ENCODE data around the gene SLC25A25. TPM values are rescaled to one million over a fixed set of nuclear protein-coding genes. Genes with fewer than 3 reads are reported as not detected.

The SLC25A25 gene
- total and polyA plus RNA-seq, 9 of the 15 experiments (the other 6 are each of a cell fraction or from before 2014, with no cell fraction given), result 0.07 to 35.9 (median 23.2) TPM

DNA sequence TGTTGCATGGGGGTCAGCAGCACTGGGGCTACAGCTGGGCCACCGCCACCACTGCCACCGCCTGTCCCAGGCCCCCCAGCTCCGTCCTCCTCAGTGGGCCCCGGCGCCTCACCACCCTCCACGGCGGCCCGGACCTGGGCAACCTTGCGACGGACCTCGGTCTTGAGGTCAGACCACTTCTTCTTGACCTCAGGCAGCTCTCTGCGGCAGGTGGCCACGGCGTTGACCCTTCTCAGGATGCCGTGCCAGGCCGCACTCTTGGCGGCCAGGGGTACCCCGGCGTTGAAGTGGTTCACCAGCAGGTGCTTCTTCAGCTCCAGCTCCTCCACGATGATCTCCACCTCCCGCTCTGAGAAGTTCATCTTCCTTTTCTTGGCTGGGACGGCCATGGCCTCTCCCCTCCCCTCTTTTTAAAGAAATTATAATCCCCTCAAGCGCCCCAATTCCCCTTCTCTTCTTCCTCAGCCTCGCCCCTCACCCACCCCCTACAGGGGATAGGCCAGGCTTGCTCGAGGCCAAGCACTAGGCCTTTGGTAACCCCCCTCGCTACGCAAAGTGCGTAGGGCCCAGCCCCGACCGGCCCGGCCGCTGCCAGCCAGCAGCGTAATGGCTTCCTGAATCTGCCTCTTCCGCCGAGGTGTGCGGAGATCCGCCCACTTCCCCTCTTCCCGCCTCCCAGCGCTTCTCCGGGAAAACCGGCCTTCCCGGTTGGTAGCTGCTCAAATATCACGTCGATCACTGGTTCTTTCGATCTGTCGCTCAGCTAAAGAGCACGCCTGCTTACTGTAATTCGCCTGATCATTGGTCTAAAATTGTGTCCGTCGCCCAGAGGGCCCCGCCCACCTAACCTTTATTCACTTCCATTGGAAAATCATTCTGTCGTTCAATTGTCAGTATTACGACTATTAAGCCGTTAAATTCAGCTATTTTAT is 1.1 kb upstream of the SLC25A25 start, which contains the start of gene NAIF1 (continued):
- TF ChIP-seq BACH1 (tag; IDR thresholded peaks at IDR 0.05), result no peak
- TF ChIP-seq RB1 (IDR thresholded peaks at IDR 0.05; ENCODE audit: low read depth), result no peak; the same call in 1 of the 2 replicates
- TF ChIP-seq CAMTA2 (CRISPR knock-in tag; conservative IDR thresholded peaks at IDR 0.05), result no peak
- 0 out of 2 replicates have a peak, but pooled peaks have one; percentile 51 for TF ChIP-seq KAT7 (CRISPR knock-in tag; IDR thresholded peaks at IDR 0.05; ENCODE audit: borderline replicate concordance)
- TF ChIP-seq PPARD (CRISPR knock-in tag; IDR thresholded peaks at IDR 0.05), result no peak
- TF ChIP-seq SOX6 (IDR thresholded peaks at IDR 0.05), result no peak
- peak; percentile 99 for TF ChIP-seq SP2 (IDR thresholded peaks at IDR 0.05; ENCODE audit: extremely low read depth, low read depth, low read length, poor library complexity, severe bottlenecking)
- TF ChIP-seq, protein P1, sequence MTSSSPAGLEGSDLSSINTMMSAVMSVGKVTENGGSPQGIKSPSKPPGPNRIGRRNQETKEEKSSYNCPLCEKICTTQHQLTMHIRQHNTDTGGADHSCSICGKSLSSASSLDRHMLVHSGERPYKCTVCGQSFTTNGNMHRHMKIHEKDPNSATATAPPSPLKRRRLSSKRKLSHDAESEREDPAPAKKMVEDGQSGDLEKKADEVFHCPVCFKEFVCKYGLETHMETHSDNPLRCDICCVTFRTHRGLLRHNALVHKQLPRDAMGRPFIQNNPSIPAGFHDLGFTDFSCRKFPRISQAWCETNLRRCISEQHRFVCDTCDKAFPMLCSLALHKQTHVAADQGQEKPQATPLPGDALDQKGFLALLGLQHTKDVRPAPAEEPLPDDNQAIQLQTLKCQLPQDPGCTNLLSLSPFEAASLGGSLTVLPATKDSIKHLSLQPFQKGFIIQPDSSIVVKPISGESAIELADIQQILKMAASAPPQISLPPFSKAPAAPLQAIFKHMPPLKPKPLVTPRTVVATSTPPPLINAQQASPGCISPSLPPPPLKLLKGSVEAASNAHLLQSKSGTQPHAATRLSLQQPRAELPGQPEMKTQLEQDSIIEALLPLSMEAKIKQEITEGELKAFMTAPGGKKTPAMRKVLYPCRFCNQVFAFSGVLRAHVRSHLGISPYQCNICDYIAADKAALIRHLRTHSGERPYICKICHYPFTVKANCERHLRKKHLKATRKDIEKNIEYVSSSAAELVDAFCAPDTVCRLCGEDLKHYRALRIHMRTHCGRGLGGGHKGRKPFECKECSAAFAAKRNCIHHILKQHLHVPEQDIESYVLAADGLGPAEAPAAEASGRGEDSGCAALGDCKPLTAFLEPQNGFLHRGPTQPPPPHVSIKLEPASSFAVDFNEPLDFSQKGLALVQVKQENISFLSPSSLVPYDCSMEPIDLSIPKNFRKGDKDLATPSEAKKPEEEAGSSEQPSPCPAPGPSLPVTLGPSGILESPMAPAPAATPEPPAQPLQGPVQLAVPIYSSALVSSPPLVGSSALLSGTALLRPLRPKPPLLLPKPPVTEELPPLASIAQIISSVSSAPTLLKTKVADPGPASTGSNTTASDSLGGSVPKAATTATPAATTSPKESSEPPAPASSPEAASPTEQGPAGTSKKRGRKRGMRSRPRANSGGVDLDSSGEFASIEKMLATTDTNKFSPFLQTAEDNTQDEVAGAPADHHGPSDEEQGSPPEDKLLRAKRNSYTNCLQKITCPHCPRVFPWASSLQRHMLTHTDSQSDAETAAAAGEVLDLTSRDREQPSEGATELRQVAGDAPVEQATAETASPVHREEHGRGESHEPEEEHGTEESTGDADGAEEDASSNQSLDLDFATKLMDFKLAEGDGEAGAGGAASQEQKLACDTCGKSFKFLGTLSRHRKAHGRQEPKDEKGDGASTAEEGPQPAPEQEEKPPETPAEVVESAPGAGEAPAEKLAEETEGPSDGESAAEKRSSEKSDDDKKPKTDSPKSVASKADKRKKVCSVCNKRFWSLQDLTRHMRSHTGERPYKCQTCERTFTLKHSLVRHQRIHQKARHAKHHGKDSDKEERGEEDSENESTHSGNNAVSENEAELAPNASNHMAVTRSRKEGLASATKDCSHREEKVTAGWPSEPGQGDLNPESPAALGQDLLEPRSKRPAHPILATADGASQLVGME (CRISPR knock-in tag; IDR thresholded peaks at IDR 0.05), result 0 out of 2 replicates have a peak, but pooled peaks have one; percentile 22
- TF ChIP-seq, protein P2, sequence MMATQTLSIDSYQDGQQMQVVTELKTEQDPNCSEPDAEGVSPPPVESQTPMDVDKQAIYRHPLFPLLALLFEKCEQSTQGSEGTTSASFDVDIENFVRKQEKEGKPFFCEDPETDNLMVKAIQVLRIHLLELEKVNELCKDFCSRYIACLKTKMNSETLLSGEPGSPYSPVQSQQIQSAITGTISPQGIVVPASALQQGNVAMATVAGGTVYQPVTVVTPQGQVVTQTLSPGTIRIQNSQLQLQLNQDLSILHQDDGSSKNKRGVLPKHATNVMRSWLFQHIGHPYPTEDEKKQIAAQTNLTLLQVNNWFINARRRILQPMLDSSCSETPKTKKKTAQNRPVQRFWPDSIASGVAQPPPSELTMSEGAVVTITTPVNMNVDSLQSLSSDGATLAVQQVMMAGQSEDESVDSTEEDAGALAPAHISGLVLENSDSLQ (IDR thresholded peaks at IDR 0.05), result peak; percentile 100
- TF ChIP-seq MEIS2 (IDR thresholded peaks at IDR 0.05; ENCODE audit: partially characterized antibody), result no peak
- 0 out of 2 replicates have a peak, but pooled peaks have one; percentile 5 for TF ChIP-seq KLF13 (tag; IDR thresholded peaks at IDR 0.05; ENCODE audit: borderline replicate concordance, low read depth)
- TF ChIP-seq POU5F1 (IDR thresholded peaks at IDR 0.05; ENCODE audit: borderline replicate concordance, low read depth, low read length, partially characterized antibody), result no peak
- TF ChIP-seq SRSF3 (IDR thresholded peaks at IDR 0.05; ENCODE audit: insufficient read depth, low read length), result no peak
- TF ChIP-seq, protein P3, sequence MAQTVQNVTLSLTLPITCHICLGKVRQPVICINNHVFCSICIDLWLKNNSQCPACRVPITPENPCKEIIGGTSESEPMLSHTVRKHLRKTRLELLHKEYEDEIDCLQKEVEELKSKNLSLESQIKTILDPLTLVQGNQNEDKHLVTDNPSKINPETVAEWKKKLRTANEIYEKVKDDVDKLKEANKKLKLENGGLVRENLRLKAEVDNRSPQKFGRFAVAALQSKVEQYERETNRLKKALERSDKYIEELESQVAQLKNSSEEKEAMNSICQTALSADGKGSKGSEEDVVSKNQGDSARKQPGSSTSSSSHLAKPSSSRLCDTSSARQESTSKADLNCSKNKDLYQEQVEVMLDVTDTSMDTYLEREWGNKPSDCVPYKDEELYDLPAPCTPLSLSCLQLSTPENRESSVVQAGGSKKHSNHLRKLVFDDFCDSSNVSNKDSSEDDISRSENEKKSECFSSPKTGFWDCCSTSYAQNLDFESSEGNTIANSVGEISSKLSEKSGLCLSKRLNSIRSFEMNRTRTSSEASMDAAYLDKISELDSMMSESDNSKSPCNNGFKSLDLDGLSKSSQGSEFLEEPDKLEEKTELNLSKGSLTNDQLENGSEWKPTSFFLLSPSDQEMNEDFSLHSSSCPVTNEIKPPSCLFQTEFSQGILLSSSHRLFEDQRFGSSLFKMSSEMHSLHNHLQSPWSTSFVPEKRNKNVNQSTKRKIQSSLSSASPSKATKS (CRISPR knock-in tag; IDR thresholded peaks at IDR 0.05), result no peak
- TF ChIP-seq CCAR2 (IDR thresholded peaks at IDR 0.05; ENCODE audit: low read depth, low read length), result no peak
- no peak for TF ChIP-seq RBM14 (IDR thresholded peaks at IDR 0.05; ENCODE audit: borderline replicate concordance, insufficient read depth, low read depth, low read length)
- peak; percentile 72 for TF ChIP-seq NFRKB (IDR thresholded peaks at IDR 0.05; ENCODE audit: low read depth)
- TF ChIP-seq ZNF586 (CRISPR knock-in tag; conservative IDR thresholded peaks at IDR 0.05), result no peak
